Measurements from ENCODE around the gene KLHL1. TPM values are rescaled to one million over a fixed set of nuclear protein-coding genes. Genes with fewer than 3 reads are reported as not detected.

Gene KLHL1
- total RNA-seq, 1 experiment from 2014 or later: not detected

- Histone ChIP-seq H3K79me2 (ENCODE audit: insufficient read depth, low read length) (no peaks in the 10 kb centered on the region), H4K20me1 (ENCODE audit: insufficient read depth) (no peaks in the 10 kb centered on the region), H3K27ac (ENCODE audit: low read depth, low read length) (no peak overlapping the region), H3K4me2 (ENCODE audit: low read length) (no peak overlapping the region), H3K36me3 (ENCODE audit: control insufficient read depth in 1 of 2, insufficient read depth in 2 of 2, low read length in 2 of 2) (no peaks in the 10 kb centered on the region), H3K4me1 (ENCODE audit: control insufficient read depth in 1 of 2, insufficient read depth in 2 of 2, low read length in 2 of 2) (no peaks in the 10 kb centered on the region), H3K9me3 (ENCODE audit: control insufficient read depth in 1 of 2, insufficient read depth in 1 of 2, low read depth in 1 of 2, low read length in 2 of 2) (peaks cover 0 to 3% of the 10 kb centered on the region in 2 experiments; a peak in 1 of 4 replicates), H3K9me2 (ENCODE audit: insufficient read depth) (no peaks in the 10 kb centered on the region), H3K9ac (ENCODE audit: low read length) (no peak overlapping the region), H2AFZ (ENCODE audit: low read depth, low read length, poor library complexity, severe bottlenecking) (no peak overlapping the region), H3K4me3 (replicated peaks in 1 of 2; ENCODE audit: low read depth in 1 of 2, low read length in 2 of 2) (no peak overlapping the region), H3K27me3 (ENCODE audit: insufficient read depth, low read length) (no peaks in the 10 kb centered on the region)
- POLR2A ChIA-PET: no interaction called here
- CTCF ChIA-PET: no interaction called here
- ATAC-seq (no peak), DNase-seq (ENCODE audit: low read depth, low spot score) (no peak)
- BruUV-seq (replicated peaks): no TSS peak
- intact Hi-C loops (cut with micrococcal nuclease): no loop called here
- no peak for TF ChIP-seq ATF3 (IDR thresholded peaks at IDR 0.05)
- TF ChIP-seq SRF (IDR thresholded peaks at IDR 0.05; ENCODE audit: low read depth): no peak
- no peak for TF ChIP-seq EGR1 (IDR thresholded peaks at IDR 0.05; ENCODE audit: low read depth)
- no peak for TF ChIP-seq YY1 (IDR thresholded peaks at IDR 0.05; ENCODE audit: extremely low read depth, insufficient replicate concordance, low read depth, low read length)
- TF ChIP-seq POLR2AphosphoS5 (IDR thresholded peaks at IDR 0.05; ENCODE audit: low read depth, low read length): no peak
- TF ChIP-seq CTCF (IDR thresholded peaks at IDR 0.05 in 2 of 3, conservative IDR thresholded peaks at IDR 0.05 in 1 of 3; ENCODE audit: borderline replicate concordance in 1 of 3, insufficient read depth in 1 of 3, low read depth in 2 of 3, low read length in 2 of 3): no peak
- TF ChIP-seq EZH2 (IDR thresholded peaks at IDR 0.05): no peak
- no peak for TF ChIP-seq REST (IDR thresholded peaks at IDR 0.05; ENCODE audit: low read depth)
- TF ChIP-seq CBX3 (IDR thresholded peaks at IDR 0.05; ENCODE audit: low read depth): no peak
- no peak for TF ChIP-seq MAX (IDR thresholded peaks at IDR 0.05)
- no peak for TF ChIP-seq TCF7L2 (IDR thresholded peaks at IDR 0.05; ENCODE audit: borderline replicate concordance, extremely low read depth, insufficient read depth, insufficient read length)
- no peak for TF ChIP-seq EZH2phosphoT487 (IDR thresholded peaks at IDR 0.05; ENCODE audit: borderline replicate concordance)
- TF ChIP-seq ZNF274 (IDR thresholded peaks at IDR 0.05; ENCODE audit: low read depth, low read length): no peak
- RAD21 ChIA-PET (ENCODE audit: low non-redundant PET in 1 of 2, low total read pairs in 2 of 2, uncharacterized antibody in 2 of 2, unreplicated experiment in 2 of 2): no interaction called here
Observed at GRCh38 chr13:70027551-70027950, 80.7 kb downstream of the KLHL1 start.

Measured in HCT116 (cell line).